Uterus (tissue), 4 donors: ENCODE results near the gene MSRB3. TPM values are rescaled to one million over a fixed set of nuclear protein-coding genes. Genes with fewer than 3 reads are reported as not detected.
"Not testable (repeated sequence)": the region's sequence is repeated elsewhere in the genome, so short reads cannot be mapped to it uniquely, and the experiment has no call there.

ENCODE experiments used
- DNase-seq, 2 donors: peaks; one replicate each; pipeline ENCODE4 v3.0.0-alpha.2; 2019 to 2020
- H3K27ac ChIP-seq, 2 donors: fragments of 200-600 bp; sonication (generic); 1 replicate in 1 of 2; 2 replicates in 1 of 2; pipeline ENCODE4 v1.5.1; 2016 to 2018
- H3K27me3 ChIP-seq, 2 donors: fragments of 200-600 bp; sonication (generic); one replicate each; pipeline ENCODE4 v1.5.1; 2018 to 2019; ENCODE audit warnings: control low read depth in 1 of 2
- H3K36me3 ChIP-seq, 2 donors: fragments of 200-600 bp; sonication (generic); one replicate each; pipeline ENCODE4 v1.5.1; 2019; ENCODE audit warnings: control low read depth in 1 of 2
- H3K4me1 ChIP-seq, 2 donors: fragments of 200-600 bp; sonication (generic); one replicate each; pipeline ENCODE4 v1.5.1; 2018 to 2019; ENCODE audit warnings: control low read depth in 1 of 2
- H3K4me3 ChIP-seq, 2 donors: fragments of 200-600 bp; sonication (generic); 1 replicate in 1 of 2; 2 replicates in 1 of 2; pipeline ENCODE4 v1.5.1; 2018 to 2019; ENCODE audit warnings: mild to moderate bottlenecking in 1 of 2
- H3K9me3 ChIP-seq, 2 donors: fragments of 200-600 bp; sonication (generic); one replicate each; pipeline ENCODE4 v1.5.1; 2019; ENCODE audit warnings: control low read depth in 1 of 2
- POLR2A ChIP-seq, 2 donors: fragments of 450-650 bp; IDR thresholded peaks; one replicate each; pipeline ENCODE4 v1.6.1; 2016; ENCODE audit warnings: antibody characterized with exemption in 2 of 2, mild to moderate bottlenecking in 1 of 2, moderate library complexity in 1 of 2
- intact Hi-C: fragments of 100-400 bp; cut with DNase I; formaldehyde crosslinking; loops from one replicate; pipeline ENCODE4 v1.15.1; 2023; ENCODE audit warnings: low total_unique reads
- total RNA-seq, 4 donors: library from RNA; depleted of rRNA in 3 of 4; stranded (reverse); fragments of >200 nt in 3 of 4; gene quantifications; one replicate each; pipeline versions ENCODE4 v1.1.0 to v1.2.4, GENCODE V29; 2014 to 2023
- TF ChIP-seq, protein P1 (sequence below), 4 experiments: fragments of 200-600 bp in 2 of 4; fragments of 450-650 bp in 2 of 4; sonication (generic) in 2 of 4; IDR thresholded peaks; one replicate each; pipeline ENCODE4 v1.5.1; 2016 to 2019; ENCODE audit warnings: antibody characterized with exemption in 4 of 4, mild to moderate bottlenecking in 2 of 4, moderate library complexity in 1 of 4
- donor health status: DM: yes; HTN: yes; CAD: no.

Gene MSRB3
- total RNA-seq, 4 donors from 2014 or later = 53.8 to 126 (median 95.2) TPM

DNA sequence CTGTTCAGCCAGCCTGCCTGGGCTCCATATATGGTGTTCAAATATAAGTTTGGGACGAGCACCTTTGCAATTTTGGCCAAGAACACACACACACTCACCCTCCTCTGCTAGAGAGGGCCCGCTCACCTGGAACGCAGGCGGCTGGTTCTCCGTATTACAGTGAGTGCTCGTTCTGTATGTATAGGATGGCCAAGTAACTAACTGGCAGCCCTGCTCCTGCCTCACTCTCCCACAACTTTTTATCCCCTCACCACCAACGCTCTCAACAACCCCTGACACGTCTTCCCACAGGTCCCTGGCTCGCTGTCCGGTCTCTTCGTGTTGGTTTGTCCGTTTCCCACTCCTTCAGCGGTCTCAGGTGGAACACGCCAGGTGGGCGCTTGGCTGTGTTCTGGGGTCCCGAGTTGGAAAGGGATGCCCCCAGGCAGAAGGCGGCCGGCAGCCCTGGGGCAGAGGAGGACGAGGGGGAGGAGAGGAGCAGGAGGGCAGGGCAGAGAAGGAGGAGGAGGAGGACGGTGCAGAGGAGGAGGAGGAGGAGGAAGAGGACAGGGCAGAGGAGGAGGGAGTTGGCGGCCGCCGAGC is 398 bp upstream of the MSRB3 start:
- H3K27ac ChIP-seq = peak overlapping the region; percentile 94 to 98
- DNase-seq = no peak
- intact Hi-C loops = no loop called here
- H3K36me3 ChIP-seq = no peaks in the 10 kb centered on the region
- peaks cover 0 to 3% of the 10 kb centered on the region in 2 donors for H3K4me1 ChIP-seq
- TF ChIP-seq, protein P1, sequence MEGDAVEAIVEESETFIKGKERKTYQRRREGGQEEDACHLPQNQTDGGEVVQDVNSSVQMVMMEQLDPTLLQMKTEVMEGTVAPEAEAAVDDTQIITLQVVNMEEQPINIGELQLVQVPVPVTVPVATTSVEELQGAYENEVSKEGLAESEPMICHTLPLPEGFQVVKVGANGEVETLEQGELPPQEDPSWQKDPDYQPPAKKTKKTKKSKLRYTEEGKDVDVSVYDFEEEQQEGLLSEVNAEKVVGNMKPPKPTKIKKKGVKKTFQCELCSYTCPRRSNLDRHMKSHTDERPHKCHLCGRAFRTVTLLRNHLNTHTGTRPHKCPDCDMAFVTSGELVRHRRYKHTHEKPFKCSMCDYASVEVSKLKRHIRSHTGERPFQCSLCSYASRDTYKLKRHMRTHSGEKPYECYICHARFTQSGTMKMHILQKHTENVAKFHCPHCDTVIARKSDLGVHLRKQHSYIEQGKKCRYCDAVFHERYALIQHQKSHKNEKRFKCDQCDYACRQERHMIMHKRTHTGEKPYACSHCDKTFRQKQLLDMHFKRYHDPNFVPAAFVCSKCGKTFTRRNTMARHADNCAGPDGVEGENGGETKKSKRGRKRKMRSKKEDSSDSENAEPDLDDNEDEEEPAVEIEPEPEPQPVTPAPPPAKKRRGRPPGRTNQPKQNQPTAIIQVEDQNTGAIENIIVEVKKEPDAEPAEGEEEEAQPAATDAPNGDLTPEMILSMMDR (IDR thresholded peaks at IDR 0.05) = no peak
- no peak for TF ChIP-seq POLR2A (IDR thresholded peaks at IDR 0.05)
- no peaks in the 10 kb centered on the region for H3K27me3 ChIP-seq
- peak overlapping the region; percentile 87 to 91 for H3K4me3 ChIP-seq
- H3K9me3 ChIP-seq = no peaks in the 10 kb centered on the region

DNA sequence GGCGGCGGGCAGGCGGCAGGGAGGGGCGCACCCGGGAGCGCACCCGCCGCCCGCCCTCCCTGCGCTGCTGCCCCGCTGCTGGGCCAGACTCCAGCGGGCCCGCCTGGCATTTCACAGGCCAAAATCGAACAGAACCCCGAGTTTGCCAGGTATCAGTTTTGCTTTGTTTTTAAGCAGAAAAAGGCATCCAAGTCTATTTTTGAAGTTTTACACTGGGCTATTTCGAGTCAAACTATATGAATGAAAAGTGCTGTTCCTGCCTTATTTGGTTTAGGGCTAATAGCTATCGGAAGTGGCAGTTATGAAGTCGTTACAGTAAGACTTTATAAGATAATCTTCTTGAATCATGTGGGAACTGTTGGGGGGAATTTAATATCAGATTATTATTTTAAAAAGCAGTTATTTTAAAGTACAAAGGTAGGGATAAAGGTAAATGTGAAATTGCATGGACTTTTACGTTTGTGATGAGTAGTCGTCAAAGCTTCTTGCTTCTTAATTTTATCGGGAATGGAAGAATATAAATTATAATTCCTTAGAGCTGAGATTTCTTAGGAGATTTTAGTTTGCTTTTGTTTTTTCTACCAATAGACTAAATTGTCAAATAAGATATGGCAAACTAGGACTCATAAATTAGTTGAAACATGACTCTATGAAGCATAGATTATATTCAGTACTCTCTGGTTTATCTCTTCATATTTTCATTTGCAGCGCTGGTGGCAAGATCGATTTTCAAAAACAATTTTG is 1.1 kb downstream of the MSRB3 start:
- H3K9me3 ChIP-seq = no peaks in the 10 kb centered on the region
- no peaks in the 10 kb centered on the region for H3K27me3 ChIP-seq
- intact Hi-C loops = no loop called here
- TF ChIP-seq, protein P1 (IDR thresholded peaks at IDR 0.05) = no peak
- no peak for TF ChIP-seq POLR2A (IDR thresholded peaks at IDR 0.05)
- H3K4me3 ChIP-seq = peak overlapping the region; percentile 87 to 91
- peak overlapping the region; percentile 94 to 98 for H3K27ac ChIP-seq
- H3K36me3 ChIP-seq = no peaks in the 10 kb centered on the region
- peaks cover 3 to 7% of the 10 kb centered on the region in 2 donors for H3K4me1 ChIP-seq
- DNase-seq = no peak

DNA sequence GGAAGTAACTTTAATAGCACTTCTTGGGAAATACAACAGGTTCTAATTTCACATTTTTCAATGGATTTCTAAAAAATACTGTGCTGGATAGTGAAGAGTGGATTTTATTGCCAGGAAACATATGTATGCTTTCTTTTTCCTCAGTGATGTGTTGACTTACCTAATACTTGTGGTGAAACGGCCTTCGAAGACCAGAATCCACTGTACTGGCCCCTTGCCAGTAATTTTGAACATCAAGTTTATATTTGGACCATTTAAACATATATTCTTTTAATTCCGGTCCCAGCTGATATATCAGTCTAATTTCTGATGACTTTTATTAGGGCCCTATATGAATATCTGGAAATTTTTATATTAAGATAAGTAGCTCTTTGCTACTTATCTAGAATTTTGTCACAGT is 1.8 kb downstream of the MSRB3 start:
- H3K4me3 ChIP-seq = no peak overlapping the region
- TF ChIP-seq, protein P1 (IDR thresholded peaks at IDR 0.05) = no peak
- no peak for TF ChIP-seq POLR2A (IDR thresholded peaks at IDR 0.05)
- no peak for DNase-seq
- H3K36me3 ChIP-seq = no peaks in the 10 kb centered on the region
- no peaks in the 10 kb centered on the region for H3K9me3 ChIP-seq
- H3K27me3 ChIP-seq = no peaks in the 10 kb centered on the region
- H3K27ac ChIP-seq = no peak overlapping the region
- H3K4me1 ChIP-seq = peaks cover 3 to 7% of the 10 kb centered on the region in 2 donors
- intact Hi-C loops = no loop called here

DNA sequence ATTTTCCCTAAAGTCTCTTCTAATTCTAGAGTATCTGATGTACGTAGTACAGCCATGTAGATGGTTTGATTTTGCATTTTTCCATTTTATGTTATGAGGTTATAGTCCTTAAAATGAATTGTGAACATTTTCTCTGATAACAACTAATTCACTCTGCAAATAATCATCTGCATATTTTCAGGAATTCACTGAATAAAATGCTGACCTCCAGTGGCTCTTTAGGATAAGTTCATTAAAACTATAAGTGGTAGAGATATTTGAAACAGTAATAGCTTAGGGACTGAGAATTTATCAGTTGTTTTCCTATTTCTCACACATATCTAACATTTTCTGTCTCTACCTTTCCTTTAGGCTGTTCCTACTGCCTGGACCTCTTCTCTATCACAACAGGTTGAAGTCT is 4.4 kb downstream of the MSRB3 start:
- TF ChIP-seq, protein P1 (IDR thresholded peaks at IDR 0.05) = no peak
- no peak for TF ChIP-seq POLR2A (IDR thresholded peaks at IDR 0.05)
- Histone ChIP-seq H3K27ac (no peak overlapping the region), H3K36me3 (no peaks in the 10 kb centered on the region), H3K9me3 (no peaks in the 10 kb centered on the region), H3K4me3 (no peak overlapping the region), H3K27me3 (no peaks in the 10 kb centered on the region), H3K4me1 (peaks cover 3 to 7% of the 10 kb centered on the region in 2 donors)
- intact Hi-C loops = no loop called here
- no peak for DNase-seq

DNA sequence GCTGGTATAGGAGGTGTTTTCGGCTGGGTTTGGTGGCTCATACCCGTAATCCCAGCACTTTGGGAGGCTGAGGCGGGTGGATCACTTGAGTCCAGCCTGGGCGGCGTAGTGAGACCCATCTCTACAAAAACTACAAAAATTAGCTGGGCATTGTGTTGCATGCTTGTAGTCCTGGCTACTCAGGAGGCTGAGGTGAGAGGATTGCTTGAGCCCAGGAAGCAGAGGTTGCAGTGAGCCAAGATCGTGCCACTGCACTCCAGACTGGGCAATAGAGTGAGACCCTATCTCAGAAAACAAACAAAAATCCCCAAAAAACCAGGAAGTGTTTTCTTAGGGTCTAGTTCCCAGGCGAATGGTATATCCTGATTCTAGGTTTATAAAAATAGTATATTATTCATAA is 7.0 kb downstream of the MSRB3 start:
- H3K27ac ChIP-seq, H3K4me1 ChIP-seq, H3K27me3 ChIP-seq, DNase-seq, H3K9me3 ChIP-seq, intact Hi-C loops, H3K36me3 ChIP-seq, H3K4me3 ChIP-seq: not testable (repeated sequence)
